NCI-H2196 (cell line): Measurements from ENCODE around the gene BPIFB2.

Experiments used
- DNase-seq: peaks from one replicate; lab custom pipeline; 2025; ENCODE audit not compliant: unreplicated experiment; lab: John Stamatoyannopoulos, UW

BPIFB2 gene

GRCh38 chr20:33020278-33021161, 13.0 kb downstream of the BPIFB2 start:
- no peak for DNase-seq

GRCh38 chr20:33021879-33022278, 14.4 kb downstream of the BPIFB2 start:
- DNase-seq = no peak

GRCh38 chr20:33022289-33022688, 14.8 kb downstream of the BPIFB2 start:
- no peak for DNase-seq

- no peak for DNase-seq
Measured at GRCh38 chr20:33022694-33023438, 15.4 kb downstream of the BPIFB2 start.

GRCh38 chr20:33023439-33024242, 16.1 kb downstream of the BPIFB2 start:
- DNase-seq = no peak

GRCh38 chr20:33024243-33024560, 16.7 kb downstream of the BPIFB2 start:
- no peak for DNase-seq

GRCh38 chr20:33024609-33025317, 17.3 kb downstream of the BPIFB2 start:
- no peak for DNase-seq

GRCh38 chr20:33025318-33025876, 17.9 kb downstream of the BPIFB2 start:
- DNase-seq = no peak

- DNase-seq = no peak
Measured at GRCh38 chr20:33026072-33026778, 18.7 kb downstream of the BPIFB2 start.

GRCh38 chr20:33026779-33027759, 19.6 kb downstream of the BPIFB2 start:
- DNase-seq = no peak

- no peak for DNase-seq
Measured at GRCh38 chr20:33027769-33028751, 20.6 kb downstream of the BPIFB2 start.

GRCh38 chr20:33028875-33029274, 21.4 kb downstream of the BPIFB2 start:
- DNase-seq = no peak

- no peak for DNase-seq
Measured at GRCh38 chr20:33030076-33030475, 22.6 kb downstream of the BPIFB2 start.

- DNase-seq = no peak
Measured at GRCh38 chr20:33030569-33030968, 23.1 kb downstream of the BPIFB2 start.

GRCh38 chr20:33031531-33031930, 24.0 kb downstream of the BPIFB2 start, which contains the start of gene BPIFB6:
BPIFB6 (plus strand) TSS chr20:33031648; CDS start chr20:33031648, 0 bp downstream.
- DNase-seq = no peak

- DNase-seq = no peak
Measured at GRCh38 chr20:33032555-33032954, 25.1 kb downstream of the BPIFB2 start.

- DNase-seq = no peak
Measured at GRCh38 chr20:33033381-33033780, 25.9 kb downstream of the BPIFB2 start.
